Mesendoderm (in vitro differentiated cells): ENCODE measurements around the gene TMEM86B.
A peak's percentile ranks its signal among the peaks of the same experiment; 100 is the strongest.

Experiments used
- DNase-seq: peaks from one replicate; pipeline ENCODE4 v3.0.0; 2013
- H2AK5ac ChIP-seq: 2 replicates; pipeline ENCODE4 v1.6.1; 2013; ENCODE audit warnings: low read length, inconsistent platforms
- H2BK120ac ChIP-seq: 2 replicates; pipeline ENCODE4 v1.6.1; 2013; ENCODE audit warnings: low read depth, mild to moderate bottlenecking, low read length, moderate library complexity, mixed read lengths
- H2BK15ac ChIP-seq: replicated peaks from 2 replicates; pipeline ENCODE4 v1.6.1; 2013; ENCODE audit warnings: low read depth, mild to moderate bottlenecking, moderate library complexity
- H2BK5ac ChIP-seq: 2 replicates; pipeline ENCODE4 v1.6.1; 2013; ENCODE audit warnings: low read length, inconsistent platforms
- H3K18ac ChIP-seq: 2 replicates; pipeline ENCODE4 v1.6.1; 2013; ENCODE audit warnings: mild to moderate bottlenecking, low read length, mixed read lengths
- H3K23ac ChIP-seq: one replicate; pipeline ENCODE4 v1.6.1; 2013; ENCODE audit warnings: low read length
- H3K27ac ChIP-seq: 2 replicates; pipeline ENCODE4 v1.5.1; 2013; ENCODE audit warnings: low read depth, mild to moderate bottlenecking, inconsistent platforms, low read length, moderate library complexity
- H3K27me3 ChIP-seq: 2 replicates; pipeline ENCODE4 v1.6.1; 2013; ENCODE audit warnings: low read length, control low read depth, mild to moderate bottlenecking, inconsistent platforms; ENCODE audit not compliant: insufficient read depth, poor library complexity
- H3K36me3 ChIP-seq: 2 replicates; pipeline ENCODE4 v1.6.1; 2013; ENCODE audit warnings: low read length, inconsistent platforms; ENCODE audit not compliant: control insufficient read depth, insufficient read depth
- H3K4ac ChIP-seq: one replicate; pipeline ENCODE4 v1.6.1; 2013; ENCODE audit warnings: low read depth, mild to moderate bottlenecking, low read length, moderate library complexity
- H3K4me1 ChIP-seq: 2 replicates; pipeline ENCODE4 v1.6.1; 2013; ENCODE audit warnings: low read depth, low read length, inconsistent platforms; ENCODE audit not compliant: control insufficient read depth
- H3K4me2 ChIP-seq: 2 replicates; pipeline ENCODE4 v1.6.1; 2013; ENCODE audit warnings: low read length
- H3K4me3 ChIP-seq: 2 replicates; pipeline ENCODE4 v1.5.1; 2013; ENCODE audit warnings: mild to moderate bottlenecking, low read length
- H3K56ac ChIP-seq: one replicate; pipeline ENCODE4 v1.6.1; 2013; ENCODE audit warnings: low read length
- H3K79me1 ChIP-seq: 2 replicates; pipeline ENCODE4 v1.6.1; 2013; ENCODE audit warnings: low read length, inconsistent platforms
- H3K79me2 ChIP-seq: 2 replicates; pipeline ENCODE4 v1.6.1; 2013; ENCODE audit warnings: mild to moderate bottlenecking, low read length; ENCODE audit not compliant: control insufficient read depth, insufficient read depth
- H3K9ac ChIP-seq: 2 replicates; pipeline ENCODE4 v1.6.1; 2013; ENCODE audit warnings: low read length, inconsistent platforms
- H4K5ac ChIP-seq: one replicate; pipeline ENCODE4 v1.6.1; 2013; ENCODE audit warnings: low read length
- H4K8ac ChIP-seq: one replicate; pipeline ENCODE4 v1.6.1; 2013; ENCODE audit warnings: low read depth, mild to moderate bottlenecking, control low read depth, low read length, moderate library complexity
- WGBS: extraction: QIAGEN DNeasy Blood & Tissue Kit; methylation state at CpG from one replicate; pipeline ENCODE4 v1.1.7; 2013; ENCODE audit warnings: low lambda C conversion rate, missing lambda C conversion rate; ENCODE audit not compliant: insufficient coverage; ENCODE audit errors: extremely low coverage; 5-methylcytosine and 5-hydroxymethylcytosine counted together

The TMEM86B gene

GRCh38 chr19:55259540-55260210 is 31.1 kb upstream of the TMEM86B start:
- Histone ChIP-seq H3K4me2 (peak overlapping the region; percentile 75), H2AK5ac (no peak overlapping the region), H3K4me1 (peaks cover 7% of the 10 kb centered on the region), H3K4ac (peak overlapping the region; percentile 81), H3K36me3 (no peaks in the 10 kb centered on the region), H2BK15ac (no peak overlapping the region), H3K4me3 (peak overlapping the region; percentile 15), H2BK120ac (no peak overlapping the region), H3K79me2 (peaks cover 35% of the 10 kb centered on the region), H3K56ac (peak overlapping the region; percentile 92), H4K8ac (peak overlapping the region; percentile 94), H4K5ac (no peak overlapping the region), H3K9ac (peak overlapping the region; percentile 85), H2BK5ac (peak overlapping the region; percentile 27), H3K23ac (no peak overlapping the region), H3K27ac (peak overlapping the region; percentile 94), H3K79me1 (peaks cover 26% of the 10 kb centered on the region), H3K18ac (peak overlapping the region; percentile 65), H3K27me3 (no peaks in the 10 kb centered on the region)
- DNase-seq, result peak; percentile 39
- WGBS, result no CpG with 5 or more reads among the region's 29 CpGs

- Histone ChIP-seq H2BK120ac (no peak within 1 kb of the TSS), H2BK5ac (peak within 1 kb of the TSS; percentile 78), H3K79me2 (peaks cover 42% of the 10 kb centered on the region), H3K4ac (peak within 1 kb of the TSS; percentile 81), H3K9ac (peak within 1 kb of the TSS; percentile 99), H3K79me1 (peaks cover 30% of the 10 kb centered on the region), H3K56ac (peak within 1 kb of the TSS; percentile 99), H4K5ac (no peak within 1 kb of the TSS), H3K36me3 (no peaks in the 10 kb centered on the region), H3K4me3 (peak within 1 kb of the TSS; percentile 94), H3K27ac (peak within 1 kb of the TSS; percentile 94), H3K4me2 (peak within 1 kb of the TSS; percentile 91), H2AK5ac (no peak within 1 kb of the TSS), H3K23ac (peak within 1 kb of the TSS; percentile 91), H2BK15ac (no peak within 1 kb of the TSS), H3K4me1 (peaks cover 7% of the 10 kb centered on the region), H3K27me3 (no peaks in the 10 kb centered on the region), H3K18ac (peak within 1 kb of the TSS; percentile 65), H4K8ac (peak within 1 kb of the TSS; percentile 94)
- no CpG with 5 or more reads among the region's 76 CpGs for WGBS
- peak; percentile 99 for DNase-seq
Measured at GRCh38 chr19:55258828-55259539, 30.4 kb upstream of the TMEM86B start, which contains the start of gene PPP6R1. Gene PPP6R1, minus strand, starts transcription at chr19:55259017. Its CDS starts 11,914 bp downstream, at chr19:55247103.

GRCh38 chr19:55258476-55258827 is 29.9 kb upstream of the TMEM86B start:
- Histone ChIP-seq H4K8ac (no peak overlapping the region), H4K5ac (no peak overlapping the region), H3K23ac (peak overlapping the region; percentile 91), H3K56ac (peak overlapping the region; percentile 99), H2AK5ac (no peak overlapping the region), H3K18ac (peak overlapping the region; percentile 3), H3K4me3 (peak overlapping the region; percentile 94), H3K27ac (peak overlapping the region; percentile 76), H3K79me1 (peaks cover 31% of the 10 kb centered on the region), H2BK15ac (no peak overlapping the region), H3K79me2 (peaks cover 47% of the 10 kb centered on the region), H3K4me2 (peak overlapping the region; percentile 38), H2BK5ac (peak overlapping the region; percentile 78), H3K9ac (peak overlapping the region; percentile 99), H3K4me1 (peaks cover 7% of the 10 kb centered on the region), H3K27me3 (no peaks in the 10 kb centered on the region), H3K4ac (peak overlapping the region; percentile 63), H3K36me3 (no peaks in the 10 kb centered on the region), H2BK120ac (no peak overlapping the region)
- no CpG with 5 or more reads among the region's 53 CpGs for WGBS
- no peak for DNase-seq

- Histone ChIP-seq H3K27ac (no peak overlapping the region), H2BK5ac (no peak overlapping the region), H3K79me1 (peaks cover 31% of the 10 kb centered on the region), H4K5ac (no peak overlapping the region), H3K27me3 (no peaks in the 10 kb centered on the region), H3K23ac (no peak overlapping the region), H3K4ac (peak overlapping the region; percentile 63), H3K4me1 (peaks cover 7% of the 10 kb centered on the region), H3K9ac (peak overlapping the region; percentile 99), H2AK5ac (no peak overlapping the region), H3K4me3 (peak overlapping the region; percentile 83), H3K79me2 (peaks cover 55% of the 10 kb centered on the region), H3K36me3 (no peaks in the 10 kb centered on the region), H3K18ac (peak overlapping the region; percentile 3), H2BK120ac (no peak overlapping the region), H3K56ac (peak overlapping the region; percentile 99), H2BK15ac (no peak overlapping the region), H3K4me2 (peak overlapping the region; percentile 91), H4K8ac (no peak overlapping the region)
- WGBS, result no CpG with 5 or more reads among the region's 51 CpGs
- peak; percentile 40 for DNase-seq
Measured at GRCh38 chr19:55257461-55258420, 29.2 kb upstream of the TMEM86B start.

GRCh38 chr19:55256562-55257460 is 28.2 kb upstream of the TMEM86B start:
- H3K23ac ChIP-seq, result no peak overlapping the region
- no peak overlapping the region for H3K4ac ChIP-seq
- H3K18ac ChIP-seq, result no peak overlapping the region
- H2AK5ac ChIP-seq, result no peak overlapping the region
- DNase-seq, result no peak
- H3K4me2 ChIP-seq, result peak overlapping the region; percentile 91
- no peak overlapping the region for H2BK120ac ChIP-seq
- H3K27me3 ChIP-seq, result no peaks in the 10 kb centered on the region
- H3K27ac ChIP-seq, result no peak overlapping the region
- H3K56ac ChIP-seq, result peak overlapping the region; percentile 99
- peaks cover 61% of the 10 kb centered on the region for H3K79me2 ChIP-seq
- no peak overlapping the region for H4K5ac ChIP-seq
- H3K4me3 ChIP-seq, result no peak overlapping the region
- H3K4me1 ChIP-seq, result peaks cover 7% of the 10 kb centered on the region
- no peak overlapping the region for H2BK5ac ChIP-seq
- no CpG with 5 or more reads among the region's 22 CpGs for WGBS
- H2BK15ac ChIP-seq, result no peak overlapping the region
- H3K9ac ChIP-seq, result peak overlapping the region; percentile 99
- no peaks in the 10 kb centered on the region for H3K36me3 ChIP-seq
- H3K79me1 ChIP-seq, result peaks cover 32% of the 10 kb centered on the region
- no peak overlapping the region for H4K8ac ChIP-seq
